HL-60/S4 (cell line): ENCODE measurements around the gene ZNF177.

ENCODE experiments used
- in situ Hi-C: fragments of 300-500 bp; cut with MboI; formaldehyde crosslinking; loops from 2 replicates; pipeline ENCODE4 v1.14.3; 2022; ENCODE audit warnings: low sequenced_read_pairs

ZNF177 gene

GRCh38 chr19:9427941-9428340, 65.1 kb downstream of the ZNF177 start:
- in situ Hi-C loops = no loop called here

- in situ Hi-C loops = no loop called here
Observed at GRCh38 chr19:9430444-9430843, 67.6 kb downstream of the ZNF177 start.

GRCh38 chr19:9431475-9431874, 68.7 kb downstream of the ZNF177 start:
- in situ Hi-C loops = no loop called here
